Ovary (tissue), 9 donors: ENCODE results near the gene MORN1. TPM values are rescaled to one million over a fixed set of nuclear protein-coding genes. Genes with fewer than 3 reads are reported as not detected.

Experiments
- DNase-seq, 5 donors: peaks; one replicate each; pipeline ENCODE4 v3.0.0-alpha.2; 2019 to 2020
- H3K27ac ChIP-seq, 2 donors: fragments of 200-600 bp; one replicate each; pipeline versions ENCODE4 v1.5.1 to v1.8.0; 2019 to 2022
- H3K27me3 ChIP-seq: fragments of 200-600 bp; one replicate; pipeline ENCODE4 v1.8.0; 2022
- H3K36me3 ChIP-seq: fragments of 200-600 bp; sonication (generic); one replicate; pipeline ENCODE4 v1.5.1; 2019
- H3K4me1 ChIP-seq: one replicate; pipeline ENCODE4 v1.8.1; 2013; ENCODE audit warnings: mild to moderate bottlenecking, moderate library complexity; ENCODE audit not compliant: insufficient read depth
- H3K4me3 ChIP-seq: fragments of 200-600 bp; sonication (generic); one replicate; pipeline ENCODE4 v1.5.1; 2017
- H3K9me3 ChIP-seq, 2 donors: fragments of 200-600 bp in 1 of 2; sonication (generic) in 1 of 2; one replicate each; pipeline versions ENCODE4 v1.5.1 to v1.8.1; 2013 to 2019; ENCODE audit warnings: mild to moderate bottlenecking in 1 of 2, moderate library complexity in 1 of 2
- CTCF ChIP-seq, 3 donors: fragments of 450-650 bp in 2 of 3; fragments of 200-600 bp in 1 of 3; IDR thresholded peaks; one replicate each; pipeline versions ENCODE4 v1.5.1 to v1.8.0; 2016 to 2022; ENCODE audit warnings: antibody characterized with exemption in 3 of 3, mild to moderate bottlenecking in 1 of 3
- EP300 ChIP-seq: sonication (generic); formaldehyde crosslinking; IDR thresholded peaks from one replicate; pipeline ENCODE4 v1.6.1; 2017; ENCODE audit warnings: antibody characterized with exemption
- POLR2A ChIP-seq: fragments of 450-650 bp; IDR thresholded peaks from one replicate; pipeline ENCODE4 v1.6.1; 2017; ENCODE audit warnings: antibody characterized with exemption, mild to moderate bottlenecking, moderate library complexity
- WGBS, 3 donors: extraction: QIAGEN DNeasy Blood & Tissue Kit in 1 of 3; methylation state at CpG; one replicate each; pipeline versions ENCODE4 v1.1.5 to v1.1.7; 2013 to 2017; 5-methylcytosine and 5-hydroxymethylcytosine counted together
- intact Hi-C, 4 donors: fragments of 100-400 bp; cut with DNase I; formaldehyde crosslinking; loops; one replicate each; pipeline versions ENCODE4 v1.11.0 to v1.15.1; 2022 to 2023
- polyA plus RNA-seq, 2 donors: library from polyadenylated mRNA; stranded (reverse); fragments of 200-250 nt in 1 of 2; fragments of 350-450 nt in 1 of 2; fragmentation: Illumina TruSeq in 1 of 2; extraction: RNeasy Lipid Tissue Mini Kit (QIAGEN cat#74804) in 1 of 2; gene quantifications; one replicate each; pipeline ENCODE4 v1.2.3, GENCODE V29; 2013 to 2014
- total RNA-seq, 7 donors: library from RNA; depleted of rRNA in 2 of 7; stranded (reverse); fragments of >200 nt in 2 of 7; fragmentation: NEBNext Ultra II Directional in 3 of 7; extraction: Animal tissue kit (Norgen Biotek cat#: 25700) in 3 of 7; gene quantifications; one replicate each; pipeline versions ENCODE4 v1.1.0 to v1.2.4, GENCODE V29; 2016 to 2023
- donor health status: DM: no; HTN: no; CAD: no; lungs with moderate emphysema.
- donor health status: DM: no; HTN: no; CAD: no.
- donor health status: Bipolar disorder and iron deficiency.
- donor health status: DM: yes; HTN: yes; CAD: no.
- donor health status: DM: no; HTN: no; CAD: no.
- donor health status: DM: yes; HTN: yes; CAD: no.

The MORN1 gene
- total and polyA plus RNA-seq, 9 donors = 1.7 to 24.2 (median 17.7) TPM

DNA sequence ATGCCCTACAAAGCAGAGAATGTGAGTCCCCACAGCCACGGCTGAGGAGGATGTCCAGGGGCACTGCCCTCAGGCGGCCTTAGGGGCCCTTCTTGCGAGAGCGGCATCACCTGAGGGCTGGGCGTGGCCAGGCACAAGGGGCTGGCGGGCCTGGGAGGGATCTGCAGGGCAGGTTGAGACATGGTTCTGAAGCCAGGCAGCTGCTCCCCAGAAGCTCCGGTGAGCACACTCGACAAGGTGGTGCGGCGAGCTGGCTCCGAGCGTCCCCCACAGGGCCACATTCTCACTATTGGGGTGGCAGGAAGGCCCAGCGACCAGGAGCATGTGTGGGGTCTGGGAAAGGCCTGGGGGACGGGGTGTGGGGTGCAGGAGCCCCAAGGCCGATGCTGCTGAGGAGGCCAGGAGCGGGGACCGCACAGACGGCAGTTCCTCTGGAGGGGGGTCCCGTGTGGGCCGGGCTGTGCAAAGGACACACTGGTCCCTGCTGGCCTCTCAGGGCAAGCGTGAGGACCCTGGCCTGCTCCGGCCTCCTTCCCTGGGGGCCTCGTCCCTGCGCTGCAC lies 47.2 kb downstream of the MORN1 start:
- no peak for TF ChIP-seq POLR2A
- no peak for TF ChIP-seq EP300
- H3K9me3 ChIP-seq = no peaks in the 10 kb centered on the region
- intact Hi-C loops = no loop called here
- H3K27me3 ChIP-seq = no peaks in the 10 kb centered on the region
- H3K4me3 ChIP-seq = no peak overlapping the region
- no peaks in the 10 kb centered on the region for H3K36me3 ChIP-seq
- peak in 2 of 5 donors; percentile 13 to 22 for DNase-seq
- H3K27ac ChIP-seq = no peak overlapping the region
- no peaks in the 10 kb centered on the region for H3K4me1 ChIP-seq
- 89 to 90% (median 89%) methylated on average over 16 to 24 of the region's 24 CpGs for WGBS, 3 donors

DNA sequence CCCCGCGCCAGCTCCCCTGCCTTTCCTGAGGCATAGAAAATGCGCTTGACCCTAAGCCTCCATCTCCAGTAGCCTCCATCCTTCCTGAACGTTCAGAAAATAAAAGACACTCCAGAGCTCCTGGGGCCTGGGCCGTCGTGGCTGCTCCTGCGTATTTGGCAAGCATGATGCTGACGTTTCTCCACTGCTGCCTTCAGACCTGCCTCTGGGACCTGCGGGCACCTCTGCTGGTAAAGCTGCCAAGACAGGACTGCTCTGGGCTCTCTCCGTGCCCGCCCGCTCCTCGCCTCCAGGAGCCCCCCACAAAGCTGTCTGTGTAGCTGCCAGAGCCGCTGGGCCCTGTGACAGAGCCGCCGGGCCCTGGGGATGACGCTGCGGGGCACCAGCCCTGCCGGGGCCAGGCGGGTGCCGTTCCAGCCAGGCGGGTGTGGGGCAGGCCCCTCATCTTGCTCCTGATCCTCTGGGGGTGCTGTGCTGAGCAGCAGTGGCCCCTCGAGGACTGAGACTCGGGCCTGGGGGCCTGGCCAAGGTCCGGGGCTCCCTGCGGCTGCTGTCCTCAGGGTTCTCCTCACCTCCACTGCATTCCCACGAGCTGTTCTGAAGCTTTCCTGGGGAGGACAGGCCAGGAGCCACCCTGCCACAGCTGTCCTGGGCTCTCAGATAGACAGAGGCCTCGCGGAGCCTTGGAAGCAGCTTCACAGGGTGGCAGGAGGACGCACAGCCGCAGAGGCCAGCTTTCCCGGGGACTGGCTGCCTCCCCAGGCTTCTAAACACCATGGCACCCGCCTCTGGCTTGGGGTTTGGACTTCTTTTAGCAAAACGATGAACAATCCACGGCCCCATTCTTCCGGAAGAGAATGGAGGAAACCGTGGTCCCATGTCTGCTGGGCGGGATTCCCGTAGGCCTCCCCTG lies 48.1 kb downstream of the MORN1 start:
- intact Hi-C loops = no loop called here
- H3K27me3 ChIP-seq = no peaks in the 10 kb centered on the region
- H3K36me3 ChIP-seq = no peaks in the 10 kb centered on the region
- H3K4me1 ChIP-seq = no peaks in the 10 kb centered on the region
- TF ChIP-seq CTCF (IDR thresholded peaks at IDR 0.05) (no peak), POLR2A (no peak), EP300 (no peak)
- no peak overlapping the region for H3K27ac ChIP-seq
- no peaks in the 10 kb centered on the region for H3K9me3 ChIP-seq
- DNase-seq = peak in 2 of 5 donors; percentile 16 to 29
- 82 to 88% (median 86%) methylated on average over 37 to 39 of the region's 39 CpGs for WGBS, 3 donors
- H3K4me3 ChIP-seq = no peak overlapping the region

- TF ChIP-seq EP300 (no peak), CTCF (IDR thresholded peaks at IDR 0.05) (no peak), POLR2A (no peak)
- Histone ChIP-seq H3K36me3 (no peaks in the 10 kb centered on the region), H3K9me3 (no peaks in the 10 kb centered on the region), H3K4me1 (no peaks in the 10 kb centered on the region), H3K27ac (no peak overlapping the region), H3K27me3 (no peaks in the 10 kb centered on the region), H3K4me3 (no peak overlapping the region)
- intact Hi-C loops = no loop called here
- 72 to 82% (median 77%) methylated on average over 21 of the region's 21 CpGs for WGBS, 3 donors
- peak in 1 of 5 donors; percentile 27 for DNase-seq
Measured at GRCh38 chr1:2342384-2343022, 48.9 kb downstream of the MORN1 start.

- peak in 2 of 5 donors; percentile 19 to 26 for DNase-seq
- no peaks in the 10 kb centered on the region for H3K4me1 ChIP-seq
- H3K36me3 ChIP-seq = no peaks in the 10 kb centered on the region
- H3K27ac ChIP-seq = no peak overlapping the region
- TF ChIP-seq POLR2A (no peak), CTCF (IDR thresholded peaks at IDR 0.05) (no peak), EP300 (no peak)
- intact Hi-C loops = no loop called here
- WGBS, 3 donors = 83% methylated on average over 29 of the region's 29 CpGs
- H3K27me3 ChIP-seq = no peaks in the 10 kb centered on the region
- no peak overlapping the region for H3K4me3 ChIP-seq
- H3K9me3 ChIP-seq = no peaks in the 10 kb centered on the region
Measured at GRCh38 chr1:2341706-2342383, 49.5 kb downstream of the MORN1 start.
